SK-N-SH treated with all-trans-retinoic acid at 6 μM for 48 hours (cell line): ENCODE results near the gene TSHZ2.

Experiments
- ARNTL ChIP-seq: fragments of 450-650 bp; formaldehyde crosslinking; IDR thresholded peaks from 2 replicates; pipeline ENCODE4 v1.5.0; 2020; ENCODE audit warnings: low read depth, mild to moderate bottlenecking, moderate library complexity, borderline replicate concordance
- CREB5 ChIP-seq: fragments of 250-450 bp; sonication (Bioruptor Pico); IDR thresholded peaks from 2 replicates; pipeline ENCODE4 v1.5.1; 2020; ENCODE audit warnings: low read depth, mild to moderate bottlenecking, moderate library complexity
- CSDC2 ChIP-seq: fragments of 250-450 bp; sonication (Bioruptor Pico); IDR thresholded peaks from 2 replicates; pipeline ENCODE4 v1.5.0; 2020; ENCODE audit warnings: mild to moderate bottlenecking, moderate library complexity
- GLIS3 ChIP-seq: fragments of 250-450 bp; sonication (Bioruptor Pico); IDR thresholded peaks from 2 replicates; pipeline ENCODE4 v1.5.0; 2020; ENCODE audit warnings: mild to moderate bottlenecking, moderate library complexity
- ISL1 ChIP-seq: fragments of 250-450 bp; sonication (Bioruptor Pico); IDR thresholded peaks from 2 replicates; pipeline ENCODE4 v2.1.2; 2022; ENCODE audit warnings: mild to moderate bottlenecking, moderate library complexity
- OSR1 ChIP-seq: fragments of 250-450 bp; sonication (Bioruptor Pico); IDR thresholded peaks from 2 replicates; pipeline ENCODE4 v1.8.0; 2022; ENCODE audit warnings: moderate library complexity, mild to moderate bottlenecking, inconsistent platforms
- POU6F1 ChIP-seq: fragments of 250-450 bp; sonication (Bioruptor Pico); IDR thresholded peaks from 2 replicates; pipeline ENCODE4 v1.8.0; 2021; ENCODE audit warnings: low read depth, mild to moderate bottlenecking, moderate library complexity, borderline replicate concordance
- PPARA ChIP-seq: fragments of 250-450 bp; sonication (Bioruptor Pico); IDR thresholded peaks from 2 replicates; pipeline ENCODE4 v1.5.0; 2020; ENCODE audit warnings: mild to moderate bottlenecking, borderline replicate concordance
- RARB ChIP-seq: fragments of 250-450 bp; sonication (Bioruptor Pico); IDR thresholded peaks from 2 replicates; pipeline ENCODE4 v1.8.0; 2021; ENCODE audit warnings: mild to moderate bottlenecking, moderate library complexity
- SNAI2 ChIP-seq: fragments of 250-450 bp; sonication (Bioruptor Pico); IDR thresholded peaks from 2 replicates; pipeline ENCODE4 v1.5.0; 2020; ENCODE audit warnings: mild to moderate bottlenecking, moderate library complexity
- ZC3H10 ChIP-seq: fragments of 250-450 bp; sonication (Bioruptor Pico); IDR thresholded peaks from 2 replicates; pipeline ENCODE4 v1.5.1; 2021; ENCODE audit warnings: mild to moderate bottlenecking, moderate library complexity
- ZFP30 ChIP-seq: fragments of 450-650 bp; formaldehyde crosslinking; IDR thresholded peaks from 2 replicates; pipeline ENCODE4 v1.5.0; 2022; ENCODE audit warnings: mild to moderate bottlenecking, moderate library complexity
- ZNF565 ChIP-seq: fragments of 450-650 bp; formaldehyde crosslinking; conservative IDR thresholded peaks from 2 replicates; pipeline ENCODE4 v1.5.0; 2020; ENCODE audit warnings: low read depth, mild to moderate bottlenecking, moderate library complexity
- TF ChIP-seq, protein P1 (sequence below): fragments of 250-450 bp; sonication (Bioruptor Pico); IDR thresholded peaks from 2 replicates; pipeline ENCODE4 v1.8.0; 2020; ENCODE audit warnings: mild to moderate bottlenecking, moderate library complexity, borderline replicate concordance

GRCh38 chr20:53253668-53254067, 281.5 kb downstream of the TSHZ2 start:
- no peak for TF ChIP-seq ISL1 (CRISPR knock-in tag)
- TF ChIP-seq ARNTL (CRISPR knock-in tag): no peak
- no peak for TF ChIP-seq PPARA (CRISPR knock-in tag)
- no peak for TF ChIP-seq ZFP30
- no peak for TF ChIP-seq ZC3H10 (CRISPR knock-in tag)
- TF ChIP-seq CREB5: no peak
- no peak for TF ChIP-seq ZNF565 (CRISPR knock-in tag)
- TF ChIP-seq GLIS3 (CRISPR knock-in tag): no peak
- TF ChIP-seq SNAI2 (CRISPR knock-in tag): no peak
- no peak for TF ChIP-seq RARB (CRISPR knock-in tag)
- TF ChIP-seq CSDC2: no peak
- TF ChIP-seq OSR1 (CRISPR knock-in tag): no peak
- TF ChIP-seq, protein P1, sequence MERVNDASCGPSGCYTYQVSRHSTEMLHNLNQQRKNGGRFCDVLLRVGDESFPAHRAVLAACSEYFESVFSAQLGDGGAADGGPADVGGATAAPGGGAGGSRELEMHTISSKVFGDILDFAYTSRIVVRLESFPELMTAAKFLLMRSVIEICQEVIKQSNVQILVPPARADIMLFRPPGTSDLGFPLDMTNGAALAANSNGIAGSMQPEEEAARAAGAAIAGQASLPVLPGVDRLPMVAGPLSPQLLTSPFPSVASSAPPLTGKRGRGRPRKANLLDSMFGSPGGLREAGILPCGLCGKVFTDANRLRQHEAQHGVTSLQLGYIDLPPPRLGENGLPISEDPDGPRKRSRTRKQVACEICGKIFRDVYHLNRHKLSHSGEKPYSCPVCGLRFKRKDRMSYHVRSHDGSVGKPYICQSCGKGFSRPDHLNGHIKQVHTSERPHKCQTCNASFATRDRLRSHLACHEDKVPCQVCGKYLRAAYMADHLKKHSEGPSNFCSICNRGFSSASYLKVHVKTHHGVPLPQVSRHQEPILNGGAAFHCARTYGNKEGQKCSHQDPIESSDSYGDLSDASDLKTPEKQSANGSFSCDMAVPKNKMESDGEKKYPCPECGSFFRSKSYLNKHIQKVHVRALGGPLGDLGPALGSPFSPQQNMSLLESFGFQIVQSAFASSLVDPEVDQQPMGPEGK (CRISPR knock-in tag): no peak
- TF ChIP-seq POU6F1 (CRISPR knock-in tag): no peak
